Spleen (tissue), 7 donors: ENCODE results near the gene FCN3.

ENCODE experiments used
- POLR2A ChIP-seq, 3 donors: fragments of 450-650 bp; IDR thresholded peaks; one replicate each; pipeline ENCODE4 v1.5.1; 2017; ENCODE audit warnings: antibody characterized with exemption in 3 of 3, mild to moderate bottlenecking in 1 of 3
- POLR2AphosphoS5 ChIP-seq, 3 donors: sonication (generic); formaldehyde crosslinking; IDR thresholded peaks; one replicate each; pipeline ENCODE4 v1.5.1; 2017; ENCODE audit warnings: antibody characterized with exemption in 3 of 3
- TF ChIP-seq, protein P1 (sequence below), 11 experiments: fragments of 200-600 bp in 7 of 11; fragments of 450-650 bp in 4 of 11; sonication (generic) in 4 of 11; IDR thresholded peaks in 8 of 11; conservative IDR thresholded peaks in 3 of 11; 1 replicate in 7 of 11; 2 replicates in 4 of 11; pipeline versions ENCODE4 v1.4.0 to v1.8.0; 2016 to 2021; ENCODE audit warnings: antibody characterized with exemption in 11 of 11, inconsistent platforms in 4 of 11, mild to moderate bottlenecking in 1 of 11
- donor health status: DM: no; HTN: no; CAD: no; lungs with moderate emphysema.
- donor health status: DM: no; HTN: no; CAD: no.
- donor health status: DM: no; HTN: no; CAD: no.

DNA sequence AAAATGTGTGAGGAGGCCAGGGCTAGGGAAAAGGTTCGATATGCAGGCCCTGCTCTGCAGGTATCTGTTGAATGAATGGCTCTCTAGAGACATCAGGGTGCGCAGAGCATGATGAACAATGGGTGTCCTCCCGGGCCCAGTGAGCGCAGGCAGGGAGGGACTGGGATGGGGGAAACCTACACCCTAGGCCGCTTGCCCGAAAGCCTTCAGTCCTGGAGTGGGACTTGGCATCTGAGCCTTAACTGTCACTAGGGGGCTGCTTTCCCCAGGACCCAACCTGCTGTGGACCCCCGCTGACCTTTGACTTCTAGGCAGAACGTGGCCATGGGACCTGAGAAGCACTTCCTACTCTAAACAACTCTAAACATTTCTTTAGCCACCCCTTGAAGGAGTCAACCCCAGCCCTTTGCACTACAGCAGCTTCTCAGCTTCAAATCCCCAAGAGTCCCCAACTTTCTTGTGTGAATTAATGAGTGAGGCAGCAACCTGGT, 7.4 kb downstream of the FCN3 start:
- TF ChIP-seq, protein P1, sequence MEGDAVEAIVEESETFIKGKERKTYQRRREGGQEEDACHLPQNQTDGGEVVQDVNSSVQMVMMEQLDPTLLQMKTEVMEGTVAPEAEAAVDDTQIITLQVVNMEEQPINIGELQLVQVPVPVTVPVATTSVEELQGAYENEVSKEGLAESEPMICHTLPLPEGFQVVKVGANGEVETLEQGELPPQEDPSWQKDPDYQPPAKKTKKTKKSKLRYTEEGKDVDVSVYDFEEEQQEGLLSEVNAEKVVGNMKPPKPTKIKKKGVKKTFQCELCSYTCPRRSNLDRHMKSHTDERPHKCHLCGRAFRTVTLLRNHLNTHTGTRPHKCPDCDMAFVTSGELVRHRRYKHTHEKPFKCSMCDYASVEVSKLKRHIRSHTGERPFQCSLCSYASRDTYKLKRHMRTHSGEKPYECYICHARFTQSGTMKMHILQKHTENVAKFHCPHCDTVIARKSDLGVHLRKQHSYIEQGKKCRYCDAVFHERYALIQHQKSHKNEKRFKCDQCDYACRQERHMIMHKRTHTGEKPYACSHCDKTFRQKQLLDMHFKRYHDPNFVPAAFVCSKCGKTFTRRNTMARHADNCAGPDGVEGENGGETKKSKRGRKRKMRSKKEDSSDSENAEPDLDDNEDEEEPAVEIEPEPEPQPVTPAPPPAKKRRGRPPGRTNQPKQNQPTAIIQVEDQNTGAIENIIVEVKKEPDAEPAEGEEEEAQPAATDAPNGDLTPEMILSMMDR (IDR thresholded peaks at IDR 0.05 in 8 of 11, conservative IDR thresholded peaks at IDR 0.05 in 3 of 11): no peak
- no peak for TF ChIP-seq POLR2AphosphoS5 (IDR thresholded peaks at IDR 0.05)
- no peak for TF ChIP-seq POLR2A (IDR thresholded peaks at IDR 0.05)
